ENCODE results near the gene GPR35.
A peak's percentile ranks its signal among the peaks of the same experiment; 100 is the strongest.
"Not testable (repeated sequence)": the region's sequence is repeated elsewhere in the genome, so short reads cannot be mapped to it uniquely, and the experiment has no call there.

GPR35 gene

GRCh38 chr2:240605867-240606743 lies 19.2 kb upstream of the GPR35 start:
- no peak for TF ChIP-seq CTCF (IDR thresholded peaks at IDR 0.05; ENCODE audit: extremely low read depth, insufficient read depth, missing control alignments)
- in situ Hi-C loops (cut with MboI; ENCODE audit: low pct_unique_long_range_greater_than_20kb, low sequenced_read_pairs, unreplicated experiment): no loop called here
- peak; percentile 8 for DNase-seq (ENCODE audit: low spot score)

DNA sequence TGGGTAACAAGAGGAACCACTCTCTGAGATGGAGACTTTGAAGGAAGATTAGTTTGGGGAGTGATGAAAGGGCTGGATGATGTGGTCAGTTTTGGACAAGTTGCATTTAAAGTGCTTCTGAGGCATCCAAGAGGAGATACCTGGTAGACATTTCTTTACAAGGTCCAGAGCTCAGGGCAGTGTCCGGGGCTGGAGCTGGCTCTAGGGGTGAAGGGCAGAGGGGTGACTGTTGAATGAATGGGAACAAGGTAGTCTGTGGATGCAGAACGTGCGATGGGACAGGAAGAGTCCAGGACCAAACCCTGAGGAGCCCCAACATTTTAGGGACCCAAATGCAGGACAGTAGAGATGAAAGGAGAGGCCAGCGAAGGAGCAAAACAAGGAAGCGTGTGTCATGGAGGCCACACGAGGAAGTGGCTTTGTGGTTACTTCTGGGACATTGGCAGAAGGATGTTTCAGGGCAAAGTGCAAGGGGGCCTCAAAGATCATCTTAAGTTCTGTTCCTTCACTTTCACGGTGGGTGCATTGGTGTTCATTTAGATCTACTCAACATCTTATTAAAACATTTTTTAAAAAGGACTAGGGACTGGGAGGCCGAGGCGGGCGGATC lies 13.6 kb upstream of the GPR35 start:
- DNase-seq (ENCODE audit: low spot score): no peak
- no peak for TF ChIP-seq CTCF (IDR thresholded peaks at IDR 0.05; ENCODE audit: extremely low read depth, insufficient read depth, missing control alignments)
- in situ Hi-C loops (cut with MboI; ENCODE audit: low pct_unique_long_range_greater_than_20kb, low sequenced_read_pairs, unreplicated experiment): no loop called here

- no peak for TF ChIP-seq CTCF (IDR thresholded peaks at IDR 0.05; ENCODE audit: extremely low read depth, insufficient read depth, missing control alignments)
- in situ Hi-C loops (cut with MboI; ENCODE audit: low pct_unique_long_range_greater_than_20kb, low sequenced_read_pairs, unreplicated experiment): no loop called here
- DNase-seq (ENCODE audit: low spot score): no peak
These were observed 11.5 kb upstream of the GPR35 start for GRCh38 chr2:240613781-240614180.

GRCh38 chr2:240614391-240614790 lies 10.9 kb upstream of the GPR35 start:
- in situ Hi-C loops (cut with MboI; ENCODE audit: low pct_unique_long_range_greater_than_20kb, low sequenced_read_pairs, unreplicated experiment): no loop called here
- TF ChIP-seq CTCF (IDR thresholded peaks at IDR 0.05; ENCODE audit: extremely low read depth, insufficient read depth, missing control alignments): no peak
- DNase-seq (ENCODE audit: low spot score): no peak

GRCh38 chr2:240615396-240615795 lies 9.9 kb upstream of the GPR35 start:
- no peak for TF ChIP-seq CTCF (IDR thresholded peaks at IDR 0.05; ENCODE audit: extremely low read depth, insufficient read depth, missing control alignments)
- DNase-seq (ENCODE audit: low spot score): no peak
- in situ Hi-C loops (cut with MboI; ENCODE audit: low pct_unique_long_range_greater_than_20kb, low sequenced_read_pairs, unreplicated experiment): no loop called here

DNA sequence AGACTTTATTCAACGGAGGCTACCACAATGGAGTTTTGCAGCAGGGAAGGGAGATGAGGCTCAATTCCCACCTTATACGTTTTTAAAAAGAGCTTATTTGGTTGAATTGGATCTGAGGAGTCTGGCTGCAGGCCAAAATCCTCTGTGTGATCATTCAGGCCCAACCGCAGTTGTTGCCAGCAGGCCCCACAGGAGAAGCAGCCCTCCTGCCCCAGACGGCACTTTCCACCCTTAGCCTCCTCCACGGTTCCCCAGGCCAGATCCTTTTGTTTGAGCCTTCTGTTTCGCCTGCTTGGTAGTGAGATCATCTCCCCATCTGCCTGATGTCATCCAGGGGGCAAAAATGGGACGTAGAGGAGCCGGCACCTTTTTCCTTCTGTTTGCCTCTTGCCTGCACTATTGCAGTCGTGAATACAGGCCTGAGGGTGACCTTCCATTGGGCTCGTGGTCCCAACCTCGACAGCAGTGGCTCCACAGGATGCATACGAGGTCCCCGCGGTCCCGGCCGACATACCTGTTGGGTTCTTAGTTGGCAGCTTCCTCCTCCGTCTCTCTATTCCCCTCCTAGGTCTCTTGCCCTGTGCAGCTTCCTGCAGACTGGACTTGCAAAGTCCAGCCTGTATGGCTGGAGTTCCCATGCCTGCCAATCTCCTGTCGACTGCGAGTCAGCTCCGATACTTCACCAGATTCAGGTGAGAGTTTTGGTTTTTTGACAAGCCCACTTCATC lies 9.3 kb upstream of the GPR35 start:
- no peak for DNase-seq (ENCODE audit: low spot score)
- in situ Hi-C loops (cut with MboI; ENCODE audit: low pct_unique_long_range_greater_than_20kb, low sequenced_read_pairs, unreplicated experiment): no loop called here
- TF ChIP-seq CTCF (IDR thresholded peaks at IDR 0.05; ENCODE audit: extremely low read depth, insufficient read depth, missing control alignments): no peak

DNA sequence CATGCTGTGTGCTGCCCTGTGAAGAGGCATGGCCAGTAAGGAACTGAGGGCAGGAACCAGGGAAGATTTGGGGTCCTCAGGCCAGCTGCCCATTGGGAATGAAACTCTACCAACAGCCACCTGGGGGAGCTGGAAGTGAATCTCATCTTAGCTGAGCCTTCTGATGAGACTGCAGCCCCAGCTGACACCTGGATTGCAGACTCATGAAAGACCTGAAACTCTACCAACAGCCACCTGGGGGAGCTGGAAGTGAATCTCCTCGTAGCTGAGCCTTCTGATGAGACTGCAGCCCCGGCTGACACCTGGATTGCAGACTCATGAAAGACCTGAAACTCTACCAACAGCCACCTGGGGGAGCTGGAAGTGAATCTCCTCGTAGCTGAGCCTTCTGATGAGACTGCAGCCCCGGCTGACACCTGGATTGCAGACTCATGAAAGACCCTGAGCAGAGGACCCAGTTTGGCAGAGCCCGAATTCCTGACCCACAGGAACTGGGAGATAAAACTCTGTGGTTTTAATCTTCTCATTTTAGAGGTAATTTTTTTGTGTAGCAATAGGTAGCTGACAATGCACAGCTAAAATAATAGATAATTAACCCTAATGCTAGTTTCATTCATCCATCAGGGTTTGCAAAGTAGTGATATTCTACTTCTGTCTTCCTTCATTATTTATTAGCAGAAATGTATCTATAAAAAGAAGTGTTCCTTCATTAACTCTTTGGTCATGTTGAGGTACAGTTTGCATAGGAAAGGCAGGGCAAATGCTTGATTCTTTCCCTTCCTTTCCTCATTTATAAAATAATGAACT lies 8.2 kb upstream of the GPR35 start:
- in situ Hi-C loops (cut with MboI; ENCODE audit: low pct_unique_long_range_greater_than_20kb, low sequenced_read_pairs, unreplicated experiment); DNase-seq (ENCODE audit: low spot score): not testable (repeated sequence)

Data from GM13977 (cell line).